ENCODE measurements around the gene IL23A. TPM values are rescaled to one million over a fixed set of nuclear protein-coding genes. Genes with fewer than 3 reads are reported as not detected.

IL23A gene
- total RNA-seq, 2 donors from 2014 or later, result not detected

DNA sequence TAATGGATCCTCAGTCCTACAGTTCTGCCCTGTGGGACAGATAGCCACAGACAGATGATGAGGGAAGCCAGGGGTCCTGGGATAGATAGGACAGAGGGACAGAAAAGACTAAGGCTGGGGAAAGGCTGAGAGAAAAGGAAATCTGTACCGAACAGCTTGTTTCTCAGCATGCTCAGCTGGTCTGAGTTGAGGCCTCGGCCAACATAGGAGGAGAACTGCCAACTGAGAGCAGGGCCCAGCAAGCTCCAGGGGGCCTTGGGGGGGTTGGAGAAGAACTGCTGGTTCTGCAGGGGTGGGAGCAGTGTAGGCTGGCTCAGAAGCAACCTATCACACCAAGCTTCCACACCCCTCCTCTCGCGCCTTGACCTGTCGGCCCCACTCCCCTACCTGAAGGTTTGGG lies 10.1 kb downstream of the IL23A start:
- Histone ChIP-seq H3K36me3 (replicated peaks in 1 of 2; ENCODE audit: insufficient read depth in 1 of 2, low read depth in 2 of 2) (peaks cover 41 to 56% of the 10 kb centered on the region in 2 donors), H3K4me3 (no peak overlapping the region), H3K4me1 (no peaks in the 10 kb centered on the region), H3K27me3 (no peaks in the 10 kb centered on the region), H3K27ac (no peak overlapping the region), H3K9me3 (no peaks in the 10 kb centered on the region)
- no peak for DNase-seq
- intact Hi-C loops (cut with DNase I), result no loop called here
- WGBS, 2 donors, result 92 to 98% methylated on average over 5 of the region's 5 CpGs
- no peak for ATAC-seq
- TF ChIP-seq POLR2A (IDR thresholded peaks at IDR 0.05), result no peak
- no peak for TF ChIP-seq CTCF (IDR thresholded peaks at IDR 0.05)

DNA sequence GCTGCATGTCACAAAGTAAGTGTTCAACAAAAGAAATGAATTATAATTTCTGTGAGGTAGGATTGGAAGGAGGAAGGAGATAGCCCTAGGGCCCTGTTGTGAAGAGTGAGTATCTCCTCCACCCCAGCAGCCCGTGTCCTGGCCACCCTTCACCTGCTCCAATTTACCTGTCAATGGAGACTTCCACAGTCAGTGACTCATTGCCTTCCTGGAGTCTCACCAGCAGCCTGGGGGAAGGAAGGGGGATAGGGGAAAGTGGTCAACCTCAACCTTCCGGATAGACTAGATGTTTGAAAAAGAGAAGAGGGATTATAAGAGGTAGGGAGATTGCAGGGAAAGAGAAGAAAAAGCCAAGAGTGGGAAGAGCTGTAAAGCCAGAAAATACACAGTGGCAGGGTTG lies 12.0 kb downstream of the IL23A start:
- Histone ChIP-seq H3K9me3 (no peaks in the 10 kb centered on the region), H3K27ac (no peak overlapping the region), H3K4me1 (no peaks in the 10 kb centered on the region), H3K36me3 (replicated peaks in 1 of 2; ENCODE audit: insufficient read depth in 1 of 2, low read depth in 2 of 2) (peaks cover 48 to 67% of the 10 kb centered on the region in 2 donors), H3K4me3 (no peak overlapping the region), H3K27me3 (no peaks in the 10 kb centered on the region)
- 93 to 95% methylated on average over 2 of the region's 2 CpGs for WGBS, 2 donors
- intact Hi-C loops (cut with DNase I), result no loop called here
- TF ChIP-seq POLR2A (IDR thresholded peaks at IDR 0.05), result no peak
- TF ChIP-seq CTCF (IDR thresholded peaks at IDR 0.05), result no peak
- ATAC-seq (no peak), DNase-seq (no peak)

- intact Hi-C loops (cut with DNase I), result no loop called here
- H3K4me3 ChIP-seq, result no peak overlapping the region
- no peak for ATAC-seq
- H3K27ac ChIP-seq, result no peak overlapping the region
- H3K9me3 ChIP-seq, result no peaks in the 10 kb centered on the region
- no peaks in the 10 kb centered on the region for H3K27me3 ChIP-seq
- H3K36me3 ChIP-seq (replicated peaks in 1 of 2; ENCODE audit: insufficient read depth in 1 of 2, low read depth in 2 of 2), result peaks cover 48 to 69% of the 10 kb centered on the region in 2 donors
- no peaks in the 10 kb centered on the region for H3K4me1 ChIP-seq
- DNase-seq, result no peak
- no peak for TF ChIP-seq POLR2A (IDR thresholded peaks at IDR 0.05)
- TF ChIP-seq CTCF (IDR thresholded peaks at IDR 0.05), result no peak
- 79 to 91% methylated on average over 2 of the region's 2 CpGs for WGBS, 2 donors
Measured at GRCh38 chr12:56351325-56351724, 12.6 kb downstream of the IL23A start.

DNA sequence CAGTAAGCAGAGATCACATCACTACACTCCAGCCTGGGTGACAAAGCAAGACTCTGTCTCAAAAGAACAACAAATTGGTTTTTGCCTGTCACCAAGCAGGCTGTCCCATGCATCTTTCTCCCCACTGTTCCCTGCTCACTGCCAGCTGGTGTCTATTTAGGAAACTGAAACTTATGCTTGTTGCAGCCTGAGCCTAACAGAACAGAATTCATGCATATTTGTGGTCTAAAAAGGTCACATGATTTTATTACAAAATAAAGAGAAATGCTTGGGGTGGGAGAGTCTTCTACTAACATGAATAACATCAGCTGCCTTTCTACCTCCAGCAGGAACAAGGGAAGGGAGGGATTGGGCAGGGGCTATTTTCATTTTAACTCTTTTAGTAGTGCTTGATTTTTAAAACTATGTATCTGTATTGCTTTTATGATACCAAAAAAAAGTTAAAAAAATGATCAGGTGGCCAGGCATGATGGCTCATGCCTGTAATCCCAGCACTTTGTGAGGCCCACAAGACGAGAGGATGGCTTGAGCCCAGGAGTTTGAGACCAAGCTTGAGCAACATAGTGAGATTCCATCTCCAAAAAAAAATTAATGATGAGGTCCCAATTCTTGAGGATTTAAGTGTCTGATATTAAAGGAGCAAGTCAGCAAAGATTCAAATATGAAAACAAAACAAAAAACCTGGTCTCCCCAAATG lies 20.3 kb downstream of the IL23A start:
- WGBS, 2 donors, result 0% methylated on average over 1 of the region's 1 CpG
- DNase-seq (peak in 1 of 4 donors; percentile 34), ATAC-seq (no peak)
- Histone ChIP-seq H3K9me3 (no peaks in the 10 kb centered on the region), H3K4me3 (peak overlapping the region; percentile 29 to 72), H3K36me3 (replicated peaks in 1 of 2; ENCODE audit: insufficient read depth in 1 of 2, low read depth in 2 of 2) (peaks cover 7 to 21% of the 10 kb centered on the region in 2 donors), H3K27me3 (no peaks in the 10 kb centered on the region), H3K27ac (peak overlapping the region in 2 of 4 donors; percentile 96 to 97), H3K4me1 (peaks cover 22% of the 10 kb centered on the region)
- no peak for TF ChIP-seq CTCF (IDR thresholded peaks at IDR 0.05)
- no peak for TF ChIP-seq POLR2A (IDR thresholded peaks at IDR 0.05)
- intact Hi-C loops (cut with DNase I), result no loop called here

Measured in body of pancreas (tissue), 4 donors.